H1 (cell line): ENCODE measurements around the gene MIF. TPM values are rescaled to one million over a fixed set of nuclear protein-coding genes. Genes with fewer than 3 reads are reported as not detected.

Experiments used
- CHD7 ChIP-seq: fragments of 300-600 bp; sonication (generic); IDR thresholded peaks from 2 replicates; pipeline ENCODE4 v1.7.1; 2012; ENCODE audit warnings: low read length, moderate library complexity, mild to moderate bottlenecking, inconsistent platforms; ENCODE audit not compliant: insufficient replicate concordance
- polyA plus RNA-seq, 7 experiments: library from polyadenylated mRNA; depleted of rRNA in 3 of 7; stranded (reverse) in 5 of 7; unstranded in 2 of 7; fragments of >200 nt in 5 of 7; fragments of 200-250 nt in 2 of 7; gene quantifications; 1 replicate in 5 of 7; 2 replicates in 1 of 7; 4 replicates in 1 of 7; pipeline versions ENCODE4 v1.2.1 to v1.2.3, GENCODE V29; 2011 to 2013; ENCODE audit warnings: missing spikeins in 2 of 7, mixed read lengths in 2 of 7
- total RNA-seq: library from RNA; stranded (reverse); fragmentation: NEBNext Ultra II Directional; extraction: Animal tissue kit (Norgen Biotek cat#: 25700); gene quantifications from 2 replicates; pipeline ENCODE4 v1.2.1, GENCODE V29; 2021

The MIF gene
- total and polyA plus RNA-seq, 2 of the 8 experiments (the other 6 are each of a cell fraction or from before 2014, with no cell fraction given): 1,082 to 1,870 TPM

- no peak for TF ChIP-seq CHD7
Measured at GRCh38 chr22:23859201-23859600, 35.0 kb upstream of the MIF start (continued).
